HG02973 (cell line): ENCODE results near the gene MED23.

Source experiments
- ATAC-seq: cut with Tn5 transposase; IDR thresholded peaks from one replicate; pipeline ENCODE4 v1.9.1; 2021; ENCODE audit warnings: moderate library complexity; ENCODE audit not compliant: unreplicated experiment

Gene MED23

GRCh38 chr6:131627724-131628682, at the start of gene MED23:
TSS of gene MED23 (minus strand) at chr6:131628242. CDS start at chr6:131628049, 193 bp downstream.
- peak; percentile 95 for ATAC-seq

GRCh38 chr6:131673184-131673583, 45.1 kb upstream of the MED23 start:
- no peak for ATAC-seq

- ATAC-seq = no peak
Measured at GRCh38 chr6:131669891-131670290, 41.8 kb upstream of the MED23 start.

GRCh38 chr6:131663578-131664165, 35.6 kb upstream of the MED23 start:
- ATAC-seq = no peak

- ATAC-seq = no peak
Measured at GRCh38 chr6:131660195-131660594, 32.2 kb upstream of the MED23 start.

- ATAC-seq = no peak
Measured at GRCh38 chr6:131658287-131658686, 30.2 kb upstream of the MED23 start.

GRCh38 chr6:131657630-131658111, 29.6 kb upstream of the MED23 start:
- no peak for ATAC-seq

GRCh38 chr6:131657222-131657621, 29.2 kb upstream of the MED23 start:
- ATAC-seq = no peak

GRCh38 chr6:131656667-131657066, 28.6 kb upstream of the MED23 start:
- ATAC-seq = no peak

- no peak for ATAC-seq
Measured at GRCh38 chr6:131655951-131656350, 27.9 kb upstream of the MED23 start.

- ATAC-seq = no peak
Measured at GRCh38 chr6:131655387-131655786, 27.3 kb upstream of the MED23 start.

- no peak for ATAC-seq
Measured at GRCh38 chr6:131654326-131654725, 26.3 kb upstream of the MED23 start.

GRCh38 chr6:131652472-131652871, 24.4 kb upstream of the MED23 start:
- ATAC-seq = no peak

- ATAC-seq = no peak
Measured at GRCh38 chr6:131651782-131652181, 23.7 kb upstream of the MED23 start.

- ATAC-seq = no peak
Measured at GRCh38 chr6:131646249-131646670, 18.2 kb upstream of the MED23 start.

GRCh38 chr6:131645846-131646245, 17.8 kb upstream of the MED23 start:
- no peak for ATAC-seq

GRCh38 chr6:131644921-131645320, 16.9 kb upstream of the MED23 start:
- no peak for ATAC-seq

- no peak for ATAC-seq
Measured at GRCh38 chr6:131643855-131644460, 15.9 kb upstream of the MED23 start.

- no peak for ATAC-seq
Measured at GRCh38 chr6:131642987-131643611, 15.1 kb upstream of the MED23 start.

GRCh38 chr6:131642565-131642964, 14.5 kb upstream of the MED23 start:
- ATAC-seq = no peak

- ATAC-seq = no peak
Measured at GRCh38 chr6:131641554-131641953, 13.5 kb upstream of the MED23 start.
